ENCODE results near the gene STXBP1. TPM values are rescaled to one million over a fixed set of nuclear protein-coding genes. Genes with fewer than 3 reads are reported as not detected.

Gene STXBP1
- total RNA-seq, 1 donor, result 19.9 TPM

DNA sequence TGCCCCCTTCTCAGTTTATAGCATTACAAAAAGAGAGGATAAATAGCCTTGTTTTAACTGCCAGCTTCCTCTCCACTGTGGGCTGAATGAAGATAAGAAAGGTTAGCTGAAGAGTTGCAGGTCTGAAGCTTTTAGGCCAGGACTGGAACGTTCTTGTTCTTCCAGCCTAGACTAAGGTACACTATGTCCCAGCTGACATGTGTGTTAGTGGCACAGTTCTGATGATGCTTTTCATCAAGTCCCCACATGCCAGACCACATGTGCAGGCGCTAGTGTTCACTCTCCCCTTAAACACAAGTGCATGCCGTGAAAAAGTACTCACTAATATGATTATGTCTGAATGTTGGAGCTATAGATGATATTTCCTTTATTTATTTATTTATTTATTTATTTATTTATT, 40.7 kb downstream of the STXBP1 start:
- H3K4me3 ChIP-seq (ENCODE audit: low read depth, low read length), result no peak overlapping the region
- TF ChIP-seq, protein P1, sequence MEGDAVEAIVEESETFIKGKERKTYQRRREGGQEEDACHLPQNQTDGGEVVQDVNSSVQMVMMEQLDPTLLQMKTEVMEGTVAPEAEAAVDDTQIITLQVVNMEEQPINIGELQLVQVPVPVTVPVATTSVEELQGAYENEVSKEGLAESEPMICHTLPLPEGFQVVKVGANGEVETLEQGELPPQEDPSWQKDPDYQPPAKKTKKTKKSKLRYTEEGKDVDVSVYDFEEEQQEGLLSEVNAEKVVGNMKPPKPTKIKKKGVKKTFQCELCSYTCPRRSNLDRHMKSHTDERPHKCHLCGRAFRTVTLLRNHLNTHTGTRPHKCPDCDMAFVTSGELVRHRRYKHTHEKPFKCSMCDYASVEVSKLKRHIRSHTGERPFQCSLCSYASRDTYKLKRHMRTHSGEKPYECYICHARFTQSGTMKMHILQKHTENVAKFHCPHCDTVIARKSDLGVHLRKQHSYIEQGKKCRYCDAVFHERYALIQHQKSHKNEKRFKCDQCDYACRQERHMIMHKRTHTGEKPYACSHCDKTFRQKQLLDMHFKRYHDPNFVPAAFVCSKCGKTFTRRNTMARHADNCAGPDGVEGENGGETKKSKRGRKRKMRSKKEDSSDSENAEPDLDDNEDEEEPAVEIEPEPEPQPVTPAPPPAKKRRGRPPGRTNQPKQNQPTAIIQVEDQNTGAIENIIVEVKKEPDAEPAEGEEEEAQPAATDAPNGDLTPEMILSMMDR (IDR thresholded peaks at IDR 0.05; ENCODE audit: insufficient read depth, low read depth, low read length), result no peak
- no peak for DNase-seq (ENCODE audit: low read depth)

DNA sequence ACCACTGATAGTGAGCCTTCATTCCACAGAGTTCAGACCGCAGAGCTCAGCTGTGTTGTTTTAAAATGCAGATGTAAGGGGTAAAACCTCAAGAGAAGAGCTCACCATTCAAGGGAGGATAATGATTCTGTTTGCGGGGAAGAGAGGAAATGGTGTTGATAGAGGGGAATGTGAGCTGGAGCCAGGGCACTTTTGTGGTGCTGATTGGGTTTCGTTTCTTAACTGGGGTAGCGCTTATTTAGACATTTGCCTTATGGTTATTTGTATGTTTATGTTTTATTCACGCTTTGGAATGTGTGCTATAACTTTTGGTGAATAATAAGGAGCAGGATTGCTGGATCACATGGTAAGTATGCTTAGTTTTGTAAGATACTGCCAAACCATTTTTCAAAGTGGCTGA, 42.5 kb downstream of the STXBP1 start:
- peak; percentile 28 for DNase-seq (ENCODE audit: low read depth)
- H3K4me3 ChIP-seq (ENCODE audit: low read depth, low read length), result no peak overlapping the region
- TF ChIP-seq, protein P1 (IDR thresholded peaks at IDR 0.05; ENCODE audit: insufficient read depth, low read depth, low read length), result no peak

- no peak for DNase-seq (ENCODE audit: low read depth)
- H3K4me3 ChIP-seq (ENCODE audit: low read depth, low read length), result no peak overlapping the region
- TF ChIP-seq, protein P1 (IDR thresholded peaks at IDR 0.05; ENCODE audit: insufficient read depth, low read depth, low read length), result no peak
Observed at GRCh38 chr9:127658428-127658827, 46.4 kb downstream of the STXBP1 start.

- no peak overlapping the region for H3K4me3 ChIP-seq (ENCODE audit: low read depth, low read length)
- TF ChIP-seq, protein P1 (IDR thresholded peaks at IDR 0.05; ENCODE audit: insufficient read depth, low read depth, low read length), result no peak
- DNase-seq (ENCODE audit: low read depth), result peak; percentile 52
Observed at GRCh38 chr9:127660886-127661741, 49.0 kb downstream of the STXBP1 start.

DNA sequence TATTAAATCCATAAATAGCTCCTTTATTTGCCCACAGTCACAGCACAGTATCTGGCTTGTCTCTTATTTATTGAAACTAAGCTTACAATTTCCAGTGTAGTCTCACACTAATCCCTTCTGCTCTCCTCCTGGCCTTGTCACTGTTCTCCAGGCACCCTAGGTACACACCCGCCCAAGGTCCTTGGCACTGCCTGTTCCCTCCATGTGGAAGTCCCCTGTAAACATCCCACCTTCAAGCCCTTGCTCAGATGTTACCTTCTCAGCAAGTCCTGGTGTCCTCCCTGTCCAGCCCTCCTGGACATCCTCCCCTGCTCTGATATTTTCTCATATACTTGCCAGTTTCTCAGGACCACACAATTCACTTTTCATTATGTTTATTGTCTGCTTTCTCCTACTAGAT, 50.5 kb downstream of the STXBP1 start:
- TF ChIP-seq, protein P1 (IDR thresholded peaks at IDR 0.05; ENCODE audit: insufficient read depth, low read depth, low read length), result no peak
- DNase-seq (ENCODE audit: low read depth), result no peak
- no peak overlapping the region for H3K4me3 ChIP-seq (ENCODE audit: low read depth, low read length)

- TF ChIP-seq, protein P1 (IDR thresholded peaks at IDR 0.05; ENCODE audit: insufficient read depth, low read depth, low read length), result no peak
- no peak overlapping the region for H3K4me3 ChIP-seq (ENCODE audit: low read depth, low read length)
- DNase-seq (ENCODE audit: low read depth), result no peak
Observed at GRCh38 chr9:127664324-127664677, 52.2 kb downstream of the STXBP1 start.

All from fibroblast of villous mesenchyme (primary cell).